Progenitor cell of endocrine pancreas (in vitro differentiated cells): ENCODE data around the gene SEZ6L. TPM values are rescaled to one million over a fixed set of nuclear protein-coding genes. Genes with fewer than 3 reads are reported as not detected.

ENCODE experiments used
- DNase-seq: peaks from one replicate; pipeline ENCODE4 v3.0.0; 2021; ENCODE audit warnings: low spot score; ENCODE audit not compliant: unreplicated experiment
- H3K27ac Mint-ChIP-seq: 2 replicates; pipeline ENCODE4 v1.8.0; 2021; ENCODE audit warnings: mild to moderate bottlenecking, moderate library complexity, mixed read lengths
- H3K27me3 Mint-ChIP-seq: 2 replicates; pipeline ENCODE4 v1.8.0; 2021; ENCODE audit warnings: mixed read lengths
- H3K36me3 Mint-ChIP-seq: 2 replicates; pipeline ENCODE4 v1.8.0; 2022; ENCODE audit warnings: mixed read lengths; ENCODE audit not compliant: insufficient read depth
- H3K4me1 Mint-ChIP-seq: 2 replicates; pipeline ENCODE4 v1.8.0; 2021; ENCODE audit warnings: low read depth, mixed read lengths
- H3K4me3 Mint-ChIP-seq: 2 replicates; pipeline ENCODE4 v1.8.0; 2021; ENCODE audit warnings: low read depth, mild to moderate bottlenecking, moderate library complexity, mixed read lengths
- H3K9me3 Mint-ChIP-seq: 2 replicates; pipeline ENCODE4 v1.8.0; 2021; ENCODE audit warnings: low read depth, mixed read lengths
- CTCF ChIP-seq: fragments of 200-600 bp; sonication (generic); IDR thresholded peaks from one replicate; pipeline ENCODE4 v1.5.0; 2021; ENCODE audit warnings: antibody characterized with exemption, mild to moderate bottlenecking; ENCODE audit not compliant: unreplicated experiment
- total RNA-seq: library from RNA; stranded (reverse); gene quantifications from 2 replicates; pipeline ENCODE4 v1.2.1, GENCODE V29; 2021

Gene SEZ6L
- total RNA-seq, 1 donor from 2014 or later, result 26.2 TPM

DNA sequence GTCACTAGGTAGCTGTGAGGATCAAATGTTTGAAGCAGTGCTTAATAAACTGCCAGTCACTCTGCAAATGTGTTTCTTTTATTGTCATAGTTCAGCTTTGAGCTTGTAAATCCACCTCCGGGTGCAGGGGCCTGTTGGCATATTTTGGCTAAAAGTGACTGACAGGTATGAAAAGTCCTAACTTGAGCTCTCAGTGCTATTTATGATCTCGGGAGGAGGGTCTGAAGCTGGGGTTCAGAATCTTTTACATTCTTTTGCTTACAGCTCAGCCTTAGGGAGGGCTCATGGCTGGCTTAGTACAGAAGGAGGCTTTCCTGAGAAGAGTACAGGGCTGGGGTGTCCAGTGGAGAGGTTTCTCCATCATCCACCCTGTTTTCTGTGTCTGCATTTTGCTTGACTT lies 261.3 kb downstream of the SEZ6L start:
- Mint-ChIP-seq H3K27ac (no peak overlapping the region), H3K36me3 (peaks cover 2% of the 10 kb centered on the region), H3K9me3 (no peaks in the 10 kb centered on the region), H3K4me3 (peak overlapping the region; percentile 79), H3K27me3 (peaks cover 42% of the 10 kb centered on the region), H3K4me1 (peaks cover 6% of the 10 kb centered on the region)
- no peak for TF ChIP-seq CTCF
- no peak for DNase-seq

DNA sequence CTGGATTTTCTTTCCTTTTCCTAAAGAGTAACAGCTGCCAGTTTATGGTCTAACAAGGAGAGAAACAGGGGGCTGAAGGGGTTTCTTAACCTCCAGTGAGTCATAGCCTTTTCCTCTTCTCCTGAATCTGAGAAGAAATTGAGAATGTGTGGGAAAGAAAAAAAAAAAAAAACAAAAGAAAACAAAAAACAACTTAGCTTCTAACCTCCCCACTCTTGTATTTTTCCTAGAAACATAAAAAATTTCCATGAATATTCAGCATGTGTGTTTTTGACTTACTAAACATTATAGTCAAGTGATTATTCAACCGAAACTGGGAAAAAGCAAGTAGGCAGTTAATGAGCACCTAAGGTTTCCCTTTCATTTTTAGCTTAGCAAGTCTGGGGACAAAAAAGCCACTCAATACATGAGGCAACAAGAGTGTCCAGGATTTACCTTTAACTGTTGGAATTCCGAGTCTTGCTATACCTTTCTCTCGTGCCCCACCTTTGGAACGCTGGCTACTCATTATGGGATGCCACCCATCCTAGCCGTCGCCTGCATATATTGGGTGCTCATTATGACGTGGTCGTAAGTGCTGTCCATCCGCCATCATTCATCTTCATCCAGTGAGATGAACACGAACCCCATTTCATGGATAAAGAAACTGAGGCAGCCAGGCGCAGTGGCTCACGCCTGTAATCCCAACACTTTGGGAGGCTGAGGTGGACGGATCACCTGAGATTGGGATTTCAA lies 262.2 kb downstream of the SEZ6L start:
- Mint-ChIP-seq H3K36me3 (peaks cover 2% of the 10 kb centered on the region), H3K27me3 (peaks cover 34% of the 10 kb centered on the region), H3K4me3 (peak overlapping the region; percentile 79)

DNA sequence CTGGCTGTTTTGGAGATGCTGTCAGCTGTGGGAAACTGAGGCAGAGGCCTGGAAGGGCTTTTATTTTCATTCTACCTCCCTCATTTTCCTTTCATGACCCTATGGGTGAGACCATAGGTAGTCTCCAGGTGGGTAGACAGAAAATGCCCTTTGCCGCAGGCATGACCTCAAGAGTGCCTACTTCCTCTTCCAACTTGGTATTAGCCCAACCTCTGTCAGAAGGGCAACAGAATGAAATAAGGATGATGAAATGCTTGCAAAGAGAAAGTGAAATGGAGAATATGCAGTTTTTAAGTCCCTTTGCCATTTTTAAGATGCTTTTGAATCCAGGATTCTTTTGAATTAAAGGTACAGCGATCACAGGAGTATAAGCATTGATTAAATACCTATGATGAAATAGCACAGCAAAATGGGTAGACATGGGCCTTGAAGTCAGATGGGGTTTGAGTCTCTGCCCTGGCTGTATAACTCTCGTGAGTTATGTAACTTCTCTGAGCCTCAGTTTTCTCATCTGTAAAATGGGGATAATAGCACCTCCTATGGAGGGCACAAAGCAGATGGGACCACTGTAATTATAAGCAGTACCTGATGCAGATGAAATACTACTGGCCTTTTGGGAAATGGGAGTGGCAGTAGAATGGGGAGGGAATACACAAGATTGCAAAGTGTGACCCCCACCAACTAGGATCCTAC lies 263.5 kb downstream of the SEZ6L start:
- H3K4me1 Mint-ChIP-seq, result peaks cover 7% of the 10 kb centered on the region
- no peak for DNase-seq
- H3K36me3 Mint-ChIP-seq, result peaks cover 2% of the 10 kb centered on the region

More for the DNA sequence above, 262.2 kb downstream of the SEZ6L start:
- Mint-ChIP-seq H3K4me1 (peaks cover 6% of the 10 kb centered on the region), H3K27ac (no peak overlapping the region), H3K9me3 (no peaks in the 10 kb centered on the region)
- no peak for DNase-seq
- no peak for TF ChIP-seq CTCF

More for the DNA sequence above, 263.5 kb downstream of the SEZ6L start:
- Mint-ChIP-seq H3K27ac (no peak overlapping the region), H3K4me3 (no peak overlapping the region), H3K9me3 (no peaks in the 10 kb centered on the region), H3K27me3 (peaks cover 27% of the 10 kb centered on the region)
- no peak for TF ChIP-seq CTCF
